Osteoblast (primary cell): Measurements from ENCODE around the gene TSG101. TPM values are rescaled to one million over a fixed set of nuclear protein-coding genes. Genes with fewer than 3 reads are reported as not detected.

ENCODE experiments used
- DNase-seq: peaks from one replicate; pipeline ENCODE4 v3.0.0; 2011; ENCODE audit warnings: low spot score, mixed read lengths; ENCODE audit not compliant: insufficient read length; ENCODE audit errors: missing footprints
- H2AFZ ChIP-seq: 2 replicates; pipeline ENCODE4 v1.6.0; 2011; ENCODE audit warnings: mild to moderate bottlenecking, low read length
- H3K27ac ChIP-seq: 2 replicates; pipeline ENCODE4 v1.5.1; 2011; ENCODE audit warnings: mild to moderate bottlenecking, low read depth, low read length, moderate library complexity
- H3K27me3 ChIP-seq: 2 replicates; pipeline ENCODE4 v1.6.0; 2012; ENCODE audit warnings: mild to moderate bottlenecking, control low read depth, inconsistent platforms, low read length, moderate library complexity; ENCODE audit not compliant: insufficient read depth
- H3K36me3 ChIP-seq: 2 replicates; pipeline ENCODE4 v1.5.1; 2011; ENCODE audit warnings: mild to moderate bottlenecking, low read length, control low read depth, moderate library complexity; ENCODE audit not compliant: insufficient read depth
- H3K4me1 ChIP-seq: 2 replicates; pipeline ENCODE4 v1.5.1; 2011; ENCODE audit warnings: mild to moderate bottlenecking, low read length, control low read depth, moderate library complexity; ENCODE audit not compliant: insufficient read depth
- H3K4me2 ChIP-seq: 2 replicates; pipeline ENCODE4 v1.6.0; 2011; ENCODE audit warnings: mild to moderate bottlenecking, low read length; ENCODE audit not compliant: insufficient read depth
- H3K4me3 ChIP-seq: fragments of 200-600 bp; sonication (generic); 3 replicates; pipeline ENCODE4 v1.5.1; 2012; ENCODE audit warnings: mild to moderate bottlenecking, low read length, inconsistent platforms; ENCODE audit not compliant: insufficient read depth
- H3K79me2 ChIP-seq: 2 replicates; pipeline ENCODE4 v1.6.0; 2012; ENCODE audit warnings: mild to moderate bottlenecking, low read length, control low read depth, inconsistent platforms; ENCODE audit not compliant: insufficient read depth
- H3K9me3 ChIP-seq: 2 replicates; pipeline ENCODE4 v1.5.1; 2011; ENCODE audit warnings: low read depth, low read length, control low read depth
- H4K20me1 ChIP-seq: 2 replicates; pipeline ENCODE4 v1.6.0; 2012; ENCODE audit warnings: mild to moderate bottlenecking, low read length, control low read depth; ENCODE audit not compliant: insufficient read depth
- total RNA-seq: library from RNA; depleted of rRNA; stranded (reverse); fragments of >200 nt; gene quantifications from 2 replicates; pipeline ENCODE4 v1.2.3, GENCODE V29; 2012
- TF ChIP-seq, protein P1 (sequence below): IDR thresholded peaks from 2 replicates; pipeline ENCODE4 v1.5.1; 2011; ENCODE audit warnings: mild to moderate bottlenecking, low read depth, low read length, moderate library complexity; ENCODE audit errors: extremely low read depth

Gene TSG101
- total RNA-seq, 1 donor = 67.3 TPM

DNA sequence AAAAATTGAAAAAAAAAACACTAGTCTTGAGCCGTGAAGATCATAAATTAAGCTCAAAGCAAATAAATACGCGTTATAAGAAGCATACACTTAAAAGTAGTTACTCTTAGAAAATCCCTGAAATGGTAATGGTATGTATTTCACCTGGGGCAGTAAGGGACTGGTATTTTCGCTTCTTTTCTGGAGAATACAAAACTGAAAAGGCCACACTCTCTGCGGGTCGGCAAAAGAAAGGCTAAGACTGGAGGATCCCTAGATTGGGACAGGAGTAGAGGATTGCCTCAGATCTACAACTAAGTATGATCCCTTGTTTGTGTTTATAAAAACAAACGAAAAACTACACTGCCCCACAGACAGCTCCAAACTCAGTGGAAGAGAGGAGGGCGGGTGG lies 617 bp downstream of the TSG101 start:
- H3K36me3 ChIP-seq = peaks cover 11% of the 10 kb centered on the region
- H4K20me1 ChIP-seq = peaks cover 6% of the 10 kb centered on the region
- H3K9me3 ChIP-seq = no peaks in the 10 kb centered on the region
- TF ChIP-seq, protein P1, sequence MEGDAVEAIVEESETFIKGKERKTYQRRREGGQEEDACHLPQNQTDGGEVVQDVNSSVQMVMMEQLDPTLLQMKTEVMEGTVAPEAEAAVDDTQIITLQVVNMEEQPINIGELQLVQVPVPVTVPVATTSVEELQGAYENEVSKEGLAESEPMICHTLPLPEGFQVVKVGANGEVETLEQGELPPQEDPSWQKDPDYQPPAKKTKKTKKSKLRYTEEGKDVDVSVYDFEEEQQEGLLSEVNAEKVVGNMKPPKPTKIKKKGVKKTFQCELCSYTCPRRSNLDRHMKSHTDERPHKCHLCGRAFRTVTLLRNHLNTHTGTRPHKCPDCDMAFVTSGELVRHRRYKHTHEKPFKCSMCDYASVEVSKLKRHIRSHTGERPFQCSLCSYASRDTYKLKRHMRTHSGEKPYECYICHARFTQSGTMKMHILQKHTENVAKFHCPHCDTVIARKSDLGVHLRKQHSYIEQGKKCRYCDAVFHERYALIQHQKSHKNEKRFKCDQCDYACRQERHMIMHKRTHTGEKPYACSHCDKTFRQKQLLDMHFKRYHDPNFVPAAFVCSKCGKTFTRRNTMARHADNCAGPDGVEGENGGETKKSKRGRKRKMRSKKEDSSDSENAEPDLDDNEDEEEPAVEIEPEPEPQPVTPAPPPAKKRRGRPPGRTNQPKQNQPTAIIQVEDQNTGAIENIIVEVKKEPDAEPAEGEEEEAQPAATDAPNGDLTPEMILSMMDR = no peak
- peak overlapping the region; percentile 94 for H3K27ac ChIP-seq
- peak overlapping the region; percentile 86 for H2AFZ ChIP-seq
- H3K4me3 ChIP-seq = peak overlapping the region; percentile 82
- peak overlapping the region; percentile 93 for H3K4me2 ChIP-seq
- peak; percentile 26 for DNase-seq
- peaks cover 67% of the 10 kb centered on the region for H3K79me2 ChIP-seq
- peaks cover 4% of the 10 kb centered on the region for H3K4me1 ChIP-seq
- no peaks in the 10 kb centered on the region for H3K27me3 ChIP-seq

DNA sequence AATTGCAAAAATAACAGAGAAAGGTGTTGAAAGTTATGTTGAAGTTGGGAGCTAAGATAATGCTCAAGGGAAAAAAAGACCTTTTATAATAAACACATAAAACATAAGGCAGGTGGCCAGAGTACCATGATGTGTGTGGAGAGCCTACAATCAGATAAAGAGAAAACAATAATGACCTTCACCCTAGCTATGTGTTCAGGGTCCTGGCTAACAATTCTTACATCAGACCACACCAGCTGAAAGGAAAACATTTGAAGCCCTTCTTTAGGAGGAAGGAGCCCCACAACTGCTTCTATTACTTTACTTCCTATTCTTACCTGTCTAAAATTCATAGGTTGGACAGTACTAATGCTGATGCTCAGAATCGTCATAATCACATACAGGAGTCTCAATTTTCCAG lies 2.5 kb downstream of the TSG101 start:
- Histone ChIP-seq H3K27me3 (no peaks in the 10 kb centered on the region), H2AFZ (no peak overlapping the region), H3K27ac (no peak overlapping the region), H3K36me3 (peaks cover 9% of the 10 kb centered on the region), H3K4me2 (no peak overlapping the region), H3K4me3 (no peak overlapping the region), H4K20me1 (peaks cover 6% of the 10 kb centered on the region), H3K9me3 (no peaks in the 10 kb centered on the region), H3K79me2 (peaks cover 83% of the 10 kb centered on the region), H3K4me1 (peaks cover 4% of the 10 kb centered on the region)
- TF ChIP-seq, protein P1 = no peak
- no peak for DNase-seq

DNA sequence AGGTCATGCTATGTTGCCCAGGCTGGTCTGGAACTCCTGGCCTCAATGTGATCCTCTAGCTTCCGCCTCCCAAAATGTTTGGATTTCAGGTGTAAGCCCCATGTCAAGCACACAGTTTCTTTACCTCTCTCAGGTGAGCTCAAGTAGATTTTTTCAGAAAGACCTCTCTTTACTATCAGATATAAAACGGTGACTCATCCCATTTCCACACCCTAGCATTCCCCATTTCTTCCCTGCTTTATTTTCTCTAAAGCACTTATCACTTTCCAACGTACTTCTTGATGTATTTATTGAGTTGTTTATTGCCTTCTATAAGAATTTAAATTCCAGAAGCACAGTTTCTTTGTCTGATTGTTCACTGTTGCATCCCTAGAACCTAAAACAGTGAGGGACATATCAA lies 3.7 kb downstream of the TSG101 start:
- DNase-seq = no peak
- H3K27ac ChIP-seq = no peak overlapping the region
- TF ChIP-seq, protein P1 = no peak
- H3K79me2 ChIP-seq = peaks cover 87% of the 10 kb centered on the region
- peaks cover 4% of the 10 kb centered on the region for H3K4me1 ChIP-seq
- H2AFZ ChIP-seq = no peak overlapping the region
- no peak overlapping the region for H3K4me3 ChIP-seq
- H3K27me3 ChIP-seq = no peaks in the 10 kb centered on the region
- no peaks in the 10 kb centered on the region for H3K9me3 ChIP-seq
- no peak overlapping the region for H3K4me2 ChIP-seq
- peaks cover 6% of the 10 kb centered on the region for H4K20me1 ChIP-seq
- peaks cover 9% of the 10 kb centered on the region for H3K36me3 ChIP-seq

DNA sequence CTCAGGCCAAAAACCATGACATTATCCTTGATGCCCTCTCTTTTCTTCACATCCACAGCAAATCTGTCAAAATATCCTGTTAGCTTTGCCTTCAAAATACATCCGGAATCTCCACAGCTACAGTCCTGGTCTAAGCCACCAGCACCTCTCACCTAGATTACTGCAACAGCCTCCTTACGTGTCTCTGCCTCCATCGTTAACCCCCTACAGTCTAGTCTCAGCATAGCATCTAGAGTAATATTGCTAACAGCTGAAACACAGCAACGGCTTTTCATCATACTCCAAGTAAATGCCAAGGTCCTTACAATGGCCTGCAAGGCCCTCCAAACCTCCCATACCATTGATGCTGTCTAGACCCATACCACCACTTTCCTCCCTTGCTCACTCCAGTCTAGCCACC lies 4.4 kb downstream of the TSG101 start:
- Histone ChIP-seq H3K27ac (no peak overlapping the region), H3K4me2 (no peak overlapping the region), H3K4me3 (no peak overlapping the region), H4K20me1 (peaks cover 6% of the 10 kb centered on the region), H3K9me3 (no peaks in the 10 kb centered on the region), H3K79me2 (peaks cover 91% of the 10 kb centered on the region), H2AFZ (no peak overlapping the region), H3K4me1 (peaks cover 4% of the 10 kb centered on the region), H3K27me3 (no peaks in the 10 kb centered on the region), H3K36me3 (peaks cover 9% of the 10 kb centered on the region)
- DNase-seq = no peak
- TF ChIP-seq, protein P1 = peak; percentile 18
